ENCODE results near the gene MAGI1. TPM values are rescaled to one million over a fixed set of nuclear protein-coding genes. Genes with fewer than 3 reads are reported as not detected.
"Not testable (repeated sequence)": the region's sequence is repeated elsewhere in the genome, so short reads cannot be mapped to it uniquely, and the experiment has no call there.

MAGI1 gene
- total and polyA plus RNA-seq, 2 donors (not counting 1 experiment from before 2014, with no cell fraction given): 15.7 to 23.7 TPM

DNA sequence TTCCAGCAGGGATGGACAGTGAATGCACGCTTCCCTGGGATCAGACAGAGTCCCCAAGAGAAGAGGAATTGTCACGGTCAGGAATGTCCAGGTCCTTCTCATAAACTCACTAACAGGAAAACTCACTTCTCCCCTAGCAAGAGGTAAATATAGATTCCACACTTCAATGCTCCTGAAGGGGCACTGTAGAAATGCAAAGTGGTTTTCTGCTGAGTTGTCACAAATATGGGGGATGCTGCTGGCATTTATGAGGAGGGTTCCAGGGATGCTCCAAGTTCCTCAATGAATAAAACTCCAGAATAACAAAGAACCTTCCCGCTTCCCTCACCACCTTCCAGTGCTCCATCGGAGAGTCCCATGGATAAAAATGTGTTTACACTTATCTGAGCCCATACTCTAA, 423.4 kb downstream of the MAGI1 start:
- DNase-seq (ENCODE audit: low read depth in 2 of 2): no peak
- no peaks in the 10 kb centered on the region for H3K79me2 ChIP-seq (ENCODE audit: control insufficient read depth, insufficient read depth, low read length)
- no peaks in the 10 kb centered on the region for H4K20me1 ChIP-seq (ENCODE audit: control insufficient read depth, extremely low read depth, insufficient read depth, low read length)
- TF ChIP-seq CTCF (conservative IDR thresholded peaks at IDR 0.05 in 1 of 2, IDR thresholded peaks at IDR 0.05 in 1 of 2; ENCODE audit: low read depth in 1 of 2, low read length in 2 of 2) (no peak), EZH2 (IDR thresholded peaks at IDR 0.05; ENCODE audit: low read length, missing control alignments) (no peak)
- H3K27ac ChIP-seq (ENCODE audit: insufficient read depth, low read length): no peak overlapping the region
- H2AFZ ChIP-seq (ENCODE audit: low read length): no peak overlapping the region
- no peak overlapping the region for H3K4me3 ChIP-seq (replicated peaks in 1 of 4; ENCODE audit: control extremely low read depth in 1 of 4, insufficient read depth in 1 of 4, low read depth in 3 of 4, low read length in 4 of 4)
- no peak overlapping the region for H3K4me2 ChIP-seq (ENCODE audit: extremely low read depth, insufficient read depth, low read length)
- no peak overlapping the region for H3K9ac ChIP-seq (ENCODE audit: insufficient read depth, low read length)
- H3K27me3 ChIP-seq (ENCODE audit: control insufficient read depth, insufficient read depth, low read length): no peaks in the 10 kb centered on the region
- H3K4me1 ChIP-seq (ENCODE audit: control insufficient read depth, extremely low read depth, insufficient read depth, low read length): no peaks in the 10 kb centered on the region
- no peaks in the 10 kb centered on the region for H3K36me3 ChIP-seq (ENCODE audit: control insufficient read depth, insufficient read depth, low read length)
- H3K9me3 ChIP-seq (ENCODE audit: control insufficient read depth, insufficient read depth, low read depth, low read length): no peaks in the 10 kb centered on the region

- H3K4me1 ChIP-seq (ENCODE audit: control insufficient read depth, extremely low read depth, insufficient read depth, low read length): no peaks in the 10 kb centered on the region
- no peaks in the 10 kb centered on the region for H3K27me3 ChIP-seq (ENCODE audit: control insufficient read depth, insufficient read depth, low read length)
- no peaks in the 10 kb centered on the region for H3K9me3 ChIP-seq (ENCODE audit: control insufficient read depth, insufficient read depth, low read depth, low read length)
- H4K20me1 ChIP-seq (ENCODE audit: control insufficient read depth, extremely low read depth, insufficient read depth, low read length): no peaks in the 10 kb centered on the region
- no peak overlapping the region for H3K4me2 ChIP-seq (ENCODE audit: extremely low read depth, insufficient read depth, low read length)
- H2AFZ ChIP-seq (ENCODE audit: low read length): no peak overlapping the region
- no peak overlapping the region for H3K4me3 ChIP-seq (replicated peaks in 1 of 4; ENCODE audit: control extremely low read depth in 1 of 4, insufficient read depth in 1 of 4, low read depth in 3 of 4, low read length in 4 of 4)
- TF ChIP-seq CTCF (conservative IDR thresholded peaks at IDR 0.05 in 1 of 2, IDR thresholded peaks at IDR 0.05 in 1 of 2; ENCODE audit: low read depth in 1 of 2, low read length in 2 of 2) (no peak), EZH2 (IDR thresholded peaks at IDR 0.05; ENCODE audit: low read length, missing control alignments) (no peak)
- no peaks in the 10 kb centered on the region for H3K36me3 ChIP-seq (ENCODE audit: control insufficient read depth, insufficient read depth, low read length)
- no peaks in the 10 kb centered on the region for H3K79me2 ChIP-seq (ENCODE audit: control insufficient read depth, insufficient read depth, low read length)
- H3K9ac ChIP-seq (ENCODE audit: insufficient read depth, low read length): no peak overlapping the region
- no peak for DNase-seq (ENCODE audit: low read depth in 2 of 2)
- no peak overlapping the region for H3K27ac ChIP-seq (ENCODE audit: insufficient read depth, low read length)
Observed at GRCh38 chr3:65614585-65614984, 424.1 kb downstream of the MAGI1 start.

- DNase-seq (ENCODE audit: low read depth in 2 of 2); H3K27ac ChIP-seq (ENCODE audit: insufficient read depth, low read length); H3K79me2 ChIP-seq (ENCODE audit: control insufficient read depth, insufficient read depth, low read length); H3K4me3 ChIP-seq (replicated peaks in 1 of 4; ENCODE audit: control extremely low read depth in 1 of 4, insufficient read depth in 1 of 4, low read depth in 3 of 4, low read length in 4 of 4); H3K4me1 ChIP-seq (ENCODE audit: control insufficient read depth, extremely low read depth, insufficient read depth, low read length); H3K9ac ChIP-seq (ENCODE audit: insufficient read depth, low read length); H3K4me2 ChIP-seq (ENCODE audit: extremely low read depth, insufficient read depth, low read length); H2AFZ ChIP-seq (ENCODE audit: low read length); H3K27me3 ChIP-seq (ENCODE audit: control insufficient read depth, insufficient read depth, low read length); H3K36me3 ChIP-seq (ENCODE audit: control insufficient read depth, insufficient read depth, low read length); H4K20me1 ChIP-seq (ENCODE audit: control insufficient read depth, extremely low read depth, insufficient read depth, low read length); H3K9me3 ChIP-seq (ENCODE audit: control insufficient read depth, insufficient read depth, low read depth, low read length): not testable (repeated sequence)
Observed at GRCh38 chr3:65607965-65608460, 430.7 kb downstream of the MAGI1 start.
